ENCODE measurements around the gene DOLK.

DOLK gene

GRCh38 chr9:128903871-128904620 lies 43.4 kb downstream of the DOLK start:
- DNase-seq, result no peak

GRCh38 chr9:128903079-128903461 lies 44.3 kb downstream of the DOLK start:
- no peak for DNase-seq

GRCh38 chr9:128902351-128903078 lies 44.9 kb downstream of the DOLK start:
- DNase-seq, result peak; percentile 12

- no peak for DNase-seq
Measured at GRCh38 chr9:128901822-128902221, 45.6 kb downstream of the DOLK start.

GRCh38 chr9:128901379-128901778 lies 46.0 kb downstream of the DOLK start:
- no peak for DNase-seq

GRCh38 chr9:128899566-128900322 lies 47.7 kb downstream of the DOLK start:
- DNase-seq, result no peak

- DNase-seq, result no peak
Measured at GRCh38 chr9:128898845-128899565, 48.4 kb downstream of the DOLK start.

GRCh38 chr9:128898382-128898781 lies 49.0 kb downstream of the DOLK start:
- no peak for DNase-seq

GRCh38 chr9:128895556-128895955 lies 51.8 kb downstream of the DOLK start:
- peak; percentile 16 for DNase-seq
